GM18526 (cell line): ENCODE measurements around the gene DENND1B.

Source experiments
- POLR2A ChIP-seq: IDR thresholded peaks from 3 replicates; pipeline ENCODE4 v1.6.1; 2011; ENCODE audit not compliant: insufficient read length; ENCODE audit errors: extremely low read depth

Gene DENND1B

DNA sequence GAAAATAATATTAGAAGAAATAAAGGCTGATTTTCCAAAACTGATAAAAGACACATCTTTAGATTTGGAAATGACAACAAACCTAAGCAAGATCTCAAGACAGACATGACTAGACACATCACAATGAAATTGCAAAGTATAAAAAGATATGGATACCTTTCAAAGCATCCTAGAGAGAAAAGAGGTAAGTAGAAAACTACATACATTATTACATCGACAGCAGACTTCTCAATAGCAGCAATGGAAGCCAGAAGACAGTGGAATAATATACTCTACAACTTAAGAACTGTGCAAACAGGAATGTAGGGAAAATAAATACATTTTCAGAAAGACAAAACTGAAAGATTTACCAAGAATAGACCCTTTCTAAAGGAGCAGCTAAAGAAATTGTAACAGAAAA, 50.2 kb downstream of the DENND1B start:
- no peak for TF ChIP-seq POLR2A

- TF ChIP-seq POLR2A, result no peak
Measured at GRCh38 chr1:197715806-197716205, 59.5 kb downstream of the DENND1B start.

DNA sequence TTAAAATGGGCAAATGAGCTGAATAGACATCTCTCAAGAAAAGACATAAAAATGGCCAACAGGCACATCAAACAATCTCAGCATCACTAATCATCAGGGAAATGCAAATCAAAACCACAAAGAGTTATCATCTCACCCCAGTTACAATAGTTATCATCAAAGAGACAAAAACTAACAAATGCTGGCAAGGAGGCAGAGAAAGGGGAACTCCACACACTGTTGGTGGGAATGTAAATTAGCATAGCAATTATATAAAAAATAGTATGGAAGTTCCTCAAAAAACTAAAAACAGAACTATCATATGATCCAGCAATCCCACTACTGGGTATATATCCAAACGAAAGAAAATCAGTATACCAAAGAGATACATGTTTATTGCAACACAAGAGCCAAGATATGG, 68.7 kb downstream of the DENND1B start:
- no peak for TF ChIP-seq POLR2A

DNA sequence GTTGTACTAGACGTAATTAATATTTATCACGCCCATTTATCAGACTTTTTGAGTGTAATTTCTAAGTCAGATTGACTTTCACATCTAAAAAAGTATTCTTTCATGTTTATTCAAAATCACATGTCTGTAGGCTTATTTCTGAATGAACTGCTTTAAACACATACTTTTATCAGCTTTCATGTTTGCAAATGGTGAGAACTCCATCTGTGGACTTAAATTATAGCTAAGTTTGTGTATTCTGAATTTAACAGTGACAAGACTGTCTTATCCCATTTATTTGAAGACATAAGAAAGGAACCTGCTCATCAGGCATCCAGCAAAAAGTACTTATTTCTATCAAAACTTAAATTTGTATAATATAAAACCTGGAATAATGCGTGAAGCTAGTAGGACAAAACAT, 69.3 kb downstream of the DENND1B start:
- no peak for TF ChIP-seq POLR2A

DNA sequence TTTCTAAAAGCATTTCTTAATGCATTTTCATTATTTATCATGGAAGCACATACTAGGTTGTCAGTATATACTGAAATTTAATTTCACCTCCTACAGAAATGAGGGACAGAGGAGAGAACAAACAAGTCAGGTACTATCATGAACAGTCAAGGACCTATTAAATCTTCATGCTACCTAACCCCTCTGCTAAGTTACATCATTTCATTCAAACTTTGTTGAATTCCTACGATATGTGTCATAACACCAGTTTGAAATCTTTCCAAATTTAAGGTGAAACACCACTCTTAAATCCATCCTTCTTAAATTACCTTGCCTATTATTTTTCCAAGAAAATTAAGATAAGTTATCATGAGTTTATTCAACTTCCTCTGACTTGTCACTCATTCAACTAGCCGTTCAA, 78.9 kb downstream of the DENND1B start:
- TF ChIP-seq POLR2A, result no peak

GRCh38 chr1:197695961-197696360, 79.3 kb downstream of the DENND1B start:
- no peak for TF ChIP-seq POLR2A

GRCh38 chr1:197692965-197693364, 82.3 kb downstream of the DENND1B start:
- no peak for TF ChIP-seq POLR2A

GRCh38 chr1:197691816-197692215, 83.5 kb downstream of the DENND1B start:
- no peak for TF ChIP-seq POLR2A

DNA sequence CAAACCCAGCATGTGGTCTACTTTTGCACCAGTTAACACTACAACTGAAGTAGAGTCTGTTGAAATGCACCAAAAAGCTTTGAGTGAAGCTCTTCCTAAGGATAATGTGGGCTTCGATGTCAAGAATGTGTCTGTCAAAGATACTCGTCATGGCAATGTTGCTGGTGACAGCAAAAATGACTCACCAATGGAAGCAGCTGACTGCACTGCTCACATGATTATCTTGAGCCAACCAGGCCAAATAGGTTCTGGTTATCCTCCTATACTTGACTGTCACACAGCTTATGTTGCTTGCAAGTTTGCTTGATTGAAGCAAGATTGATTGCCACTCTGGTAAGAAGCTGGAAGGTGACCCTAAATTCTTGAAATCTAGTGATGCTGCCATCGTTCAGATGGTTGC, 85.2 kb downstream of the DENND1B start:
- TF ChIP-seq POLR2A, result no peak

GRCh38 chr1:197688233-197688632, 87.0 kb downstream of the DENND1B start:
- no peak for TF ChIP-seq POLR2A

- TF ChIP-seq POLR2A, result no peak
Measured at GRCh38 chr1:197686702-197687355, 88.5 kb downstream of the DENND1B start.

GRCh38 chr1:197686231-197686630, 89.0 kb downstream of the DENND1B start:
- no peak for TF ChIP-seq POLR2A

- TF ChIP-seq POLR2A, result no peak
Measured at GRCh38 chr1:197685785-197686184, 89.5 kb downstream of the DENND1B start.

DNA sequence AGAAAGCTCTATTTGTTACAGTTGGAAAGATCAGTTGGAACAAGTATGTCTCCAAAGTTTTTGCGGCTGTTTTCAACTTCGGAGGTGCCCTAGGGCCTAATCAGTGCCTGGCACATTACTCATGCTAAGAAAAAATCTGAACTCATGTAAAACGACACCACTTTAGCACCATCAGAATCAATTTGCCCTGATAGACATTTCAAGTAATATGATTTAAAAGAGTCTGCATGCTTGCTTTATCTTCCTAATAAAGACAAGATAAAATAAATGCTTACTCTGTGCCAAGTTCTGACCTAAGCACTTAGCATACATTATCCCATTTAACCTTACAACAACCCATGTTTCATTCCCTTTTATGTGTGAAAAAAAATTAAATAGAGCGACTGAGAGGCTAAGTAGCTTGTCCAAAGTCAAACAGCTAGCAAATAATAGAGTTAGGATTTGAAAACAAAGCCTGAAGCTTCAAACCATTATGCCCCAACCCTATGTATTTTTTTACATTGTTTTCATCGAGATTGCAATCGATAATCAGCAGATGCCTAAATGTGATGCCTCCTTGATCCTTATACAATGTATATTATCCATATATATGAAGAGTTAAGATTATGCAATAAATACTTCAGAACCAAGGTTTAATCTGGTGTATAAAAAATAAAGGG, 91.3 kb downstream of the DENND1B start:
- TF ChIP-seq POLR2A, result no peak

- TF ChIP-seq POLR2A, result no peak
Measured at GRCh38 chr1:197683280-197683679, 92.0 kb downstream of the DENND1B start.

- no peak for TF ChIP-seq POLR2A
Measured at GRCh38 chr1:197680311-197680710, 95.0 kb downstream of the DENND1B start.

DNA sequence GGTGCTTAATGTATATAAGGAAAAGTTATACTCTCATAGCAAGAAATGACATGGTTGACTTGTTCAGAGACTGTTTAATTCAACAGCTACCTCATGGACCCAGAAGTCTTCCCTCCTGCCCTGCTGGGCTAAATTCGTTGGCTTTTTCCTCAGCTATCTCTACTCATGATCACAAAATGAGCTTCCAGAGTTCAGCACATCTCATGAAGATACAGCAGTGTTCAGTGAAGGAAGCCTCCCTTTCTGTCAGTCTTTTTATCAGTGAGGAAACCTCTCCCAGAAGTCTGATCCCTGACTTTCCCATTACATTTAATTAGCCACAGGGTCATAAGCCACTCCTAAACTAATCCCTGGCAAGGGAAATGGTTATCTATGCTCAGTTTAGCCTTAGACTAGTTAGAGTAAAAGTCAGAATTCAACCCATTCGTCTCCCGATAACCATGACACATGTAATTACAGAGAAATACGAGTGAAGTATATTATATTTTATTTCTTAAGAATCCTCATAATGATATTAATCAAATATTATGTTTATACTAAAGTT, 97.5 kb downstream of the DENND1B start:
- TF ChIP-seq POLR2A, result no peak
